PC-9 (cell line): Measurements from ENCODE around the gene TPPP.

ENCODE experiments used
- EZH2 ChIP-seq: fragments of 200-600 bp; sonication (generic); IDR thresholded peaks from 2 replicates; pipeline ENCODE4 v1.8.0; 2017; ENCODE audit warnings: antibody characterized with exemption, low read depth
- TF ChIP-seq, protein P1 (sequence below): fragments of 200-600 bp; sonication (generic); conservative IDR thresholded peaks from 2 replicates; pipeline ENCODE4 v1.6.1; 2017; ENCODE audit warnings: mixed run types, antibody characterized with exemption, mild to moderate bottlenecking, moderate library complexity

DNA sequence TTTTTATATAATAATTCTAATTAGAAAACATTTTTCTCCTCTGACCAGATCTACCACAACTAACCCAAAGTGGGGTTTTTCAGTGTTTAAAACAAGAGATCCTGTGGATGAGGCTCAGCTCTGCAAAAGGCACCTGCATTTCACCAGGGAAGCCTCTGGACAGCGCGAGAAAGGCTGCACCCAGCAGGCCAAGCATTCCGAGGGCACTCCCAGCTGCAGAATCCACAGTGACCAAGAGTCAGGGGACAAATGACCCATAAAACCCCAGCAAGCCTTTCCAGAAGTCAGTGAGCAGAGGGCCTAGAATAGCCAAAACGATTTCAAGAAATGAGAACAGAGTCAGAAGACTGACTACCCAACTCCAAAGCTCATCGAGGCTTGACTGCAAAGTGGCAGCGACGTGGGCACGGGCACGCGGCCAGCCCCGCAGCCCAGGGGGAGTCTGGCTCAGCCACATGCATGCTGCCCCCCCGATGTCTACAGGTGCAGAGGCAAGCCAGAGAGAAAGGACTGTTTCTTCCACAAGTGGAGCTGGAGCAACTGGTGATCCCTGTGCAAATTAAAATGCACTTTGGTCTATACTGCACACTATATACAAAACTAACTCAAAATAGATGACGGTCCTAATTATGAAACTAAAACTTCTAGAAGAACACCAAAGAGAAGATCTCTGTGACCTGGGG is 26.2 kb downstream of the TPPP start:
- TF ChIP-seq, protein P1, sequence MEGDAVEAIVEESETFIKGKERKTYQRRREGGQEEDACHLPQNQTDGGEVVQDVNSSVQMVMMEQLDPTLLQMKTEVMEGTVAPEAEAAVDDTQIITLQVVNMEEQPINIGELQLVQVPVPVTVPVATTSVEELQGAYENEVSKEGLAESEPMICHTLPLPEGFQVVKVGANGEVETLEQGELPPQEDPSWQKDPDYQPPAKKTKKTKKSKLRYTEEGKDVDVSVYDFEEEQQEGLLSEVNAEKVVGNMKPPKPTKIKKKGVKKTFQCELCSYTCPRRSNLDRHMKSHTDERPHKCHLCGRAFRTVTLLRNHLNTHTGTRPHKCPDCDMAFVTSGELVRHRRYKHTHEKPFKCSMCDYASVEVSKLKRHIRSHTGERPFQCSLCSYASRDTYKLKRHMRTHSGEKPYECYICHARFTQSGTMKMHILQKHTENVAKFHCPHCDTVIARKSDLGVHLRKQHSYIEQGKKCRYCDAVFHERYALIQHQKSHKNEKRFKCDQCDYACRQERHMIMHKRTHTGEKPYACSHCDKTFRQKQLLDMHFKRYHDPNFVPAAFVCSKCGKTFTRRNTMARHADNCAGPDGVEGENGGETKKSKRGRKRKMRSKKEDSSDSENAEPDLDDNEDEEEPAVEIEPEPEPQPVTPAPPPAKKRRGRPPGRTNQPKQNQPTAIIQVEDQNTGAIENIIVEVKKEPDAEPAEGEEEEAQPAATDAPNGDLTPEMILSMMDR: no peak
- no peak for TF ChIP-seq EZH2
